ENCODE results near the gene U2AF1L4. TPM values are rescaled to one million over a fixed set of nuclear protein-coding genes. Genes with fewer than 3 reads are reported as not detected.

The U2AF1L4 gene
- total and polyA plus RNA-seq, 2 of the 4 experiments (the other 2 are of a cell fraction) = 6.1 to 15.0 TPM

GRCh38 chr19:35740423-35741202 is 4.6 kb downstream of the U2AF1L4 start (continued):
- TF ChIP-seq RCOR1 (IDR thresholded peaks at IDR 0.05; ENCODE audit: insufficient replicate concordance, low read length) (peak; percentile 16), MXI1 (IDR thresholded peaks at IDR 0.05; ENCODE audit: borderline replicate concordance, low read depth, low read length) (peak; percentile 82)

- peak overlapping the region; percentile 2; the same call in 1 of the 2 replicates for H3K9ac ChIP-seq (ENCODE audit: low read depth, low read length)
Measured at GRCh38 chr19:35740108-35740422, 5.2 kb downstream of the U2AF1L4 start.

More at GRCh38 chr19:35740108-35740422, 5.2 kb downstream of the U2AF1L4 start:
- no TSS peak for BruUV-seq (replicated peaks)
- Histone ChIP-seq H2BK20ac (ENCODE audit: low read depth, low read length) (no peak overlapping the region), H3K27me3 (ENCODE audit: control insufficient read depth, insufficient read depth, low read length) (no peaks in the 10 kb centered on the region), H2BK5ac (ENCODE audit: low read depth, low read length, poor library complexity, severe bottlenecking) (no peak overlapping the region), H3K14ac (replicated peaks; ENCODE audit: low read depth, low read length) (no peak overlapping the region), H3K4ac (ENCODE audit: low read depth, low read length) (0 out of 2 replicates have a peak overlapping the region, but pooled peaks have one; percentile 23), H2BK15ac (ENCODE audit: low read depth, low read length) (no peak overlapping the region), H3K4me2 (ENCODE audit: low read depth, low read length) (peak overlapping the region; percentile 41), H3K4me1 (ENCODE audit: control insufficient read depth, insufficient read depth, low read length) (0 out of 2 replicates have a peak, but pooled peaks cover 3% of the 10 kb centered on the region), H2AK9ac (replicated peaks; ENCODE audit: low read depth, low read length, poor library complexity) (peak overlapping the region; percentile 3), H3K23ac (ENCODE audit: low read depth, low read length) (no peak overlapping the region), H3K9me1 (ENCODE audit: insufficient read depth, low read length) (peaks cover 5% of the 10 kb centered on the region; the same call in 1 of the 2 replicates), H3K4me3 (ENCODE audit: insufficient read depth, low read depth, low read length) (peak overlapping the region; percentile 52), H2AFZ (replicated peaks; ENCODE audit: low read length, poor library complexity) (peak overlapping the region; percentile 93), H4K8ac (ENCODE audit: low read depth in 2 of 2, low read length in 2 of 2) (peak overlapping the region in 1 of 2 experiments; percentile 17; a peak in 1 of 4 replicates), H3K79me1 (ENCODE audit: low read depth in 1 of 2, low read length in 2 of 2) (peaks cover 0 to 15% of the 10 kb centered on the region in 2 experiments; a peak in 2 of 4 replicates), H3K56ac (ENCODE audit: extremely low read depth, insufficient read depth, low read length) (no peak overlapping the region), H4K5ac (ENCODE audit: low read depth, low read length) (no peak overlapping the region), H2BK120ac (ENCODE audit: low read depth, low read length) (no peak overlapping the region), H3K18ac (ENCODE audit: low read depth, low read length) (no peak overlapping the region), H3K27ac (ENCODE audit: insufficient read depth, low read length) (peak overlapping the region; percentile 20), H3K36me3 (ENCODE audit: control insufficient read depth, insufficient read depth, low read length) (peaks cover 33% of the 10 kb centered on the region), H2AK5ac (ENCODE audit: low read depth, low read length) (no peak overlapping the region), H4K91ac (ENCODE audit: insufficient read depth, low read depth, low read length) (no peak overlapping the region), H4K20me1 (ENCODE audit: insufficient read depth, low read length) (no peaks in the 10 kb centered on the region; the same call in 1 of the 2 replicates), H3K9me3 (ENCODE audit: control insufficient read depth, insufficient read depth, low read length) (no peaks in the 10 kb centered on the region)
- in situ Hi-C loops (cut with MboI; ENCODE audit: low sequenced_read_pairs) = no loop called here
- intact Hi-C loops (cut with micrococcal nuclease) = no loop called here
- no peak for ATAC-seq (ENCODE audit: low read depth)
- dilution Hi-C loops (cut with HindIII; ENCODE audit: low sequenced_read_pairs, unreplicated experiment) = no loop called here
- POLR2A ChIA-PET (ENCODE audit: unreplicated experiment) = no interaction called here
- no peak for DNase-seq
- no peak for TF ChIP-seq MXI1 (IDR thresholded peaks at IDR 0.05; ENCODE audit: borderline replicate concordance, low read depth, low read length)
- no peak for TF ChIP-seq CHD1 (IDR thresholded peaks at IDR 0.05; ENCODE audit: low read depth, low read length)
- TF ChIP-seq CEBPB (IDR thresholded peaks at IDR 0.05; ENCODE audit: low read depth, low read length) = no peak
- no peak for TF ChIP-seq MAFK (IDR thresholded peaks at IDR 0.05; ENCODE audit: low read depth, low read length)
- no peak for TF ChIP-seq USF2 (IDR thresholded peaks at IDR 0.05; ENCODE audit: low read depth, low read length)
- WGBS, 2 experiments (ENCODE audit: extremely low coverage in 2 of 2, insufficient read length in 1 of 2) = 0% methylated on average over 4 of the region's 16 CpGs; no CpG with 5 or more reads in 1 of the 2 experiments
- CTCF ChIA-PET = interaction anchor here (1.2 kb wide), 1 partner anchor 10 kb away, joined by 5 read pairs; no protein-coding TSS in a partner anchor
